GM18502 (cell line): ENCODE data around the gene BMP6.

Source experiments
- ATAC-seq: cut with Tn5 transposase; IDR thresholded peaks from one replicate; pipeline ENCODE4 v1.9.1; 2021; ENCODE audit warnings: mild to moderate bottlenecking; ENCODE audit not compliant: unreplicated experiment, poor library complexity

The BMP6 gene

GRCh38 chr6:7742223-7742785, 16.4 kb downstream of the BMP6 start:
- no peak for ATAC-seq

GRCh38 chr6:7745942-7746341, 20.0 kb downstream of the BMP6 start:
- no peak for ATAC-seq

- no peak for ATAC-seq
These were observed 21.1 kb downstream of the BMP6 start for GRCh38 chr6:7747016-7747415.

- ATAC-seq = no peak
These were observed 21.5 kb downstream of the BMP6 start for GRCh38 chr6:7747433-7747832.

- no peak for ATAC-seq
These were observed 22.1 kb downstream of the BMP6 start for GRCh38 chr6:7747901-7748504.

- no peak for ATAC-seq
These were observed 23.6 kb downstream of the BMP6 start for GRCh38 chr6:7749478-7749877.

GRCh38 chr6:7750197-7750596, 24.3 kb downstream of the BMP6 start:
- no peak for ATAC-seq

- ATAC-seq = no peak
These were observed 32.6 kb downstream of the BMP6 start for GRCh38 chr6:7758456-7758855.

- no peak for ATAC-seq
These were observed 33.4 kb downstream of the BMP6 start for GRCh38 chr6:7759320-7759719.

GRCh38 chr6:7761051-7761450, 35.2 kb downstream of the BMP6 start:
- ATAC-seq = no peak

GRCh38 chr6:7762760-7763159, 36.9 kb downstream of the BMP6 start:
- no peak for ATAC-seq

GRCh38 chr6:7763881-7764280, 38.0 kb downstream of the BMP6 start:
- ATAC-seq = no peak

- ATAC-seq = no peak
These were observed 39.9 kb downstream of the BMP6 start for GRCh38 chr6:7765575-7766325.

- no peak for ATAC-seq
These were observed 43.8 kb downstream of the BMP6 start for GRCh38 chr6:7769702-7770101.

- ATAC-seq = no peak
These were observed 44.2 kb downstream of the BMP6 start for GRCh38 chr6:7770111-7770510.

- ATAC-seq = no peak
These were observed 44.7 kb downstream of the BMP6 start for GRCh38 chr6:7770601-7771000.

GRCh38 chr6:7773322-7773721, 47.4 kb downstream of the BMP6 start:
- no peak for ATAC-seq

GRCh38 chr6:7773914-7774313, 48.0 kb downstream of the BMP6 start:
- ATAC-seq = no peak

GRCh38 chr6:7776509-7776908, 50.6 kb downstream of the BMP6 start:
- no peak for ATAC-seq

GRCh38 chr6:7777074-7777473, 51.2 kb downstream of the BMP6 start:
- ATAC-seq = no peak

- no peak for ATAC-seq
These were observed 55.3 kb downstream of the BMP6 start for GRCh38 chr6:7781240-7781639.

- ATAC-seq = no peak
These were observed 58.3 kb downstream of the BMP6 start for GRCh38 chr6:7784248-7784647.
